Hindlimb muscle (tissue), 1 donor: Measurements from ENCODE around the gene PUS3. TPM values are rescaled to one million over a fixed set of nuclear protein-coding genes. Genes with fewer than 3 reads are reported as not detected.
"Not testable (repeated sequence)": the region's sequence is repeated elsewhere in the genome, so short reads cannot be mapped to it uniquely, and the experiment has no call there.

Source experiments
- DNase-seq: peaks from one replicate; pipeline ENCODE4 v3.0.0-alpha.2; 2013
- polyA plus RNA-seq: library from polyadenylated mRNA; unstranded; fragments of 120-200 nt; gene quantifications from one replicate; pipeline ENCODE4 v1.2.1, GENCODE V29; 2013; ENCODE audit not compliant: insufficient read length

Gene PUS3
- polyA plus RNA-seq, 1 donor = 8.9 TPM

DNA sequence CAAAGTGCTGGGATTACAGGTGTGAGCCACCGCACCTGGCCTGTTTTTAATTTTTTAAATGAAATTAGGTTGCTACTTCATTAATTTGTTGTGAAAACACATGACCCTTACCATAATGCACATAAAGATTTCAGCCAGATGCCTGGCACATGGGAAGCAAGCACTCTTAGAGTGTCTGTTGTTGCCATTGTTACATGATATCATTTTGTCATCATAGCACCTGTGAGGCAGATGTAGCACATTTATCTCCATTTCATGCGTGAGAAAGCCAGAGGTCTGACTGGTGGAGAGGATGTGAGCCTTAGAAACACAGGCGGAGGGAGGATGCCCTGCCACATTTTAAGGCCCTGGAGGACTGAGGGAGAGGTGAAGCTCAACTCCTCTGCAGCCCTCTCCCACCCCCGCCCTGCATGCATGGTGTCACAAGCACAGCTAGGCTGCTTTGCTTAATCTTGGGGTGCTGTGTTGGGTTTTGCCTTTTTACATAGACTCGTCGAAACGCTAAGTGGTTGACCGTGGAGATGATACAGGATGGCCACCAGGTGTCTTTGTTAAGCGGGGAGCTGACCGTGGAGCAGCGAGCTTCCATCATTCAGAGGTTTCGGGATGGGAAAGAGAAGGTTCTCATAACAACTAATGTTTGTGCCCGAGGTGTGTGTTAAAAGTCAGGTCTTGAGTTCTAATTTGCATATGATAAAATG lies 15.3 kb upstream of the PUS3 start:
- no peak for DNase-seq

DNA sequence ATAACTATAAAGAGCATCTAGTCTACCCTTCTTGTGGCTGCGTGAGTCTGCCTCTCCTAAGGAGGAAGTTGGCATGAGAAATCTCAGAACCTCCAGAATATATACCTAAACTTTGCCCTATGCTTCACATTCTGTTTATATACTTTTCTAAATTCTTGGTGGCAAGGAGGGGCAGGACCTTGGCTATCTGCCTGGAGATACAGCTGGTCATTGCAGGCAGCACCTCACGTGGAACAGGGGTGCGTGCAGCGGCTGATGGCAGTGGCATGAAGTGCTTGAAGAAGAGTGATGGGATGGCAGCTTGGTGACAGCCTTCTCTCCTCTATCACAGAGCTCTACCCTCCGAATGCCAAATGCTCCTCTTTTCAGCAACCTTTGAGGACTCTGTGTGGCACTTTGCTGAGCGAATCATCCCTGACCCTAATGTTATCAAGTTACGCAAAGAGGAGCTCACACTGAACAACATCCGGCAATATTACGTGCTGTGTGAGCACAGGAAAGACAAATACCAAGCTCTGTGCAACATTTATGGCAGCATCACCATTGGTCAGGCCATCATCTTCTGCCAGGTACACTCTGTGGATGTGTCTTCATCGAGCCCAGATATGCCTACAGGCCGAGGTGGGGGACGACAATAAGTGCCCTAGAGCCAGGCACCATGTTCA lies 13.8 kb upstream of the PUS3 start:
- no peak for DNase-seq

GRCh38 chr11:125914601-125915000 lies 11.6 kb upstream of the PUS3 start:
- not testable (repeated sequence) for DNase-seq

DNA sequence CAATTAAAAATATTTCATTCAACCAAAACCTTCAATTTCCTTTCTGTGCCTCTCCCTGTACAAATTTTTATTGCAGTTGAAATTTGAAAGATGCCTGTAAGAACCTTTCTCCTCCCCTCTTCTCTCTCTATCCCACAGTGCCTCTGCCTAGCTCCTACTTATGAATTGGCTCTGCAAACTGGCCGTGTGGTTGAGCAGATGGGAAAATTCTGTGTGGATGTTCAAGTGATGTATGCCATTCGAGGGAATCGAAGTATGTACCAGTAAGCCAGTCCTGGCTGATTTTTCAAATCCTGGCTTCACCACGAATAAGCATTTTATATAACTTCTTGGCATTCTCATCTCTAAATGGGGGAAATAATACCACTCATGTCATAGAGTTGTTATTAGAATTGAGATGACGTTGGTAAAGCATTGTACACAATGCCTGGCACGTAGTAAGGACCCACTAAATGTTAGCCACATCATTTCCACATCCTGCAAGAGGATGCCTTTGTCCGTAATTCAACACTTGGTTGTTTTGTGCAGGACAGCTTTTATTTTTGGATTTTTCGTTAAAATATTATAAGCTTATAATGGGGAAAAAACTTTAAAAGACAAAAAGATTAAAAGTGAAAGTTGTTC lies 7.3 kb upstream of the PUS3 start:
- DNase-seq = no peak

DNA sequence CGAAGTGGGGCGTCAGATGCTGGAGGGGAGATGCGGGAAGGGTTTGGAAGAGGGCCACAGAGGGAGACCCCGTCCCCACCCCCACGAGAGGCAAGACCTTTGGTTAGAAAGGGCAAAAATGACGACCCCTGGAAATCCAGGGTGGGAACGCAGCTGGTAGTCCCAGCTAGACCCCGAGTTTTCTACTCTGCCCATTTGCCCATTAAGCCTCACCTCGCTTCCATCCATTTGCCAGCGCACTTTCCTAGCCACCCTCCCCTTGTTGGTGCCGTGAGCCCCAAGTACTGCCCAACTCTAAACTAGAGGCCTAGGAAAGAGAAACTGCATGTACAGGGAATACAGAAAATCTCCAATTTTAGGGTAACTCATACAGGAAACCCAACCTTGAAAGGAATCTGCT lies 1.7 kb upstream of the PUS3 start:
- no peak for DNase-seq

DNA sequence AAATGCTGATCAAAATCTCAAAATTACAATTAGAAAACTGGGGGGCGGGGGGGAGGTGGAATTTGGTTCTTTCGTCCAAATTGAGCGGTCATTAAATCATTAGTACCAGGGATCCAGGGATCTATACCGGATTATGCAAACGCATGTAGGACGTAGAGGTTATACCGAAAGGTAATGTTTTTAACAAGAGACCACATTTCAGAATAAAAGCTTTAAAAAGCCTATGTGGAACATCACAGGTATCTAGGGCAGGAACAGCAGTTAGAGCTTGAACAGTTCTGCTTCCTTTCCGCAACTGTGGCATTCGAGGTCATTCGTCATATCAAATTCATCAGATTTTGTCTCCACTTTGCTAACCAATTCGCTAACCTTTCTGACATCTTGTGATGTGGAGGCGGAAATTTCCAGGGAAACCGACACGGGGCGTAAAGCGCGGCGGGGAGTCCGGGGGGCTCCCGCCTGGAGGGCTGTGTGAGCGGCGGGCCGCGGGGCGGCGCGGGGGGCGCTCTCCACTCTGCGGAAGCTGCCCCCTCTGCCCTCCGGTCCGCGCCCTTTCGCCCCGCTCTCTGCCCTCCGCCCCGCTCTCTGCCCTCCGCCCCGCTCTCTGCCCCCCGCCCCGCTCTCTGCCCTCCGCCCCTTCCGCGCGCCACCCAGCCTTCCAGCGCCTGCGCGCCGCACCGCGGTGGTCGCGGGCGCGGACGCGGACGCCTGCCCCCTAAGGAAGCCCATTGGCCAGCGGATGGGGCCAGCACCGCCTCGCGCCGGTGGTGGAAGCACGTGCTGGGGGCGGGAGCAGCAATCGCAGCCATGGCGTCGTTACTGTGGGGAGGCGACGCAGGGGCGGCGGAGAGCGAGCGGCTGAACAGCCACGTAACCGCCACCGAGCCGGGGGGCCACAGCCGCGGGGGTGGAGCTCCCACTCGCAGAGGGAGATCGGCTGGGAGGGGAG lies 979 bp upstream of the PUS3 start, which contains the start of gene DDX25:
TSS of gene DDX25 (plus strand) at position 798 of the 949 bp plus-strand sequence. CDS start at position 808, 10 bp downstream.
- no peak for DNase-seq

DNA sequence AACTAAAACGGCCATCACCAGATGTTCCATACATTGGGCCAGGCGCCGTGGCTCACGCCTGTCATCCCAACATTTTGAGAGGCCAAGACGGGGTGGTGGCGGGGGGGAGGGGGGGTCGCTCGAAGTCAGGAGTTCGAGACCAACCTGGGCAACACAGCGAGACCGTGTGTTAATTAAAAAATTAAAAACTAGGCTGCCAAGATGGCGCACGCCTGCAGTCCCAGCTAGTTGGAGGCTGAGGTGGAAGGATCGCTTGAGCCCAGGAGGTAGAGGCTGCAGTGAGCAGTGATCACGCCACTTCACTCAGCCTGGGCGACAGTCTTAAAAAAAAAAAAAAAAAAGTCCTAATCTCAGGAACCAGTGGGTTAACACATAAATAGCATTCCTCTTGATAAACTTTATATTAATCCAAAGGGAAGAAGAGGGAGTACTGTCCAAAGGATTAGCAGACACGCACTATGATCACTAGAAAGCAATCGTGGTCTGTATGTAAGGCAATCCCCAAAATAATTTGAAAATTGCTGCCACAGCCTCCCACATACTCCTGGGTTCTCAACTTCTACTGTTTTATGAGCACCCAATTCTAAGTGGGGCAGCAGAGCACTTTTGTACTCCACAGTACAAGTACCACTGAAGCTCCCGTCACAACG lies 604 bp downstream of the PUS3 start:
- no peak for DNase-seq

DNA sequence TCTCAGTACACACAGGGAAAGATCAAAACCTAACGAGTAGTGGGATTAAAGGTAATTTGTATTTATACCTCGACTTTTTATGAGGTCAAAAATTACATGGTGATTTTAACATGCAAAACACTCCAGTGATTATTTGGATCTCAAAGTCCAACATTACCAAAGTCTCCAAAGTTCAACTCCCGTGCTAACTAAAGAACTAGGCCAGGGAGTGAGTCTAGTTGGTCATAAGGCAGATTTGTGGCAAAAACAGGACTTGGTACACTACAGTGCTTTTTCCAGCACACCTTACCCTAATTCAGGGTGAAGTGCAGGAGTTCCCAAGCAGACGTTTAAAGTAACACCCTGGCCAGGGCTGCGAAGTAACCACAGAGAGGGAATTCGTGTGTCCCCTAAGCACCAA lies 1.1 kb downstream of the PUS3 start:
- DNase-seq = no peak

DNA sequence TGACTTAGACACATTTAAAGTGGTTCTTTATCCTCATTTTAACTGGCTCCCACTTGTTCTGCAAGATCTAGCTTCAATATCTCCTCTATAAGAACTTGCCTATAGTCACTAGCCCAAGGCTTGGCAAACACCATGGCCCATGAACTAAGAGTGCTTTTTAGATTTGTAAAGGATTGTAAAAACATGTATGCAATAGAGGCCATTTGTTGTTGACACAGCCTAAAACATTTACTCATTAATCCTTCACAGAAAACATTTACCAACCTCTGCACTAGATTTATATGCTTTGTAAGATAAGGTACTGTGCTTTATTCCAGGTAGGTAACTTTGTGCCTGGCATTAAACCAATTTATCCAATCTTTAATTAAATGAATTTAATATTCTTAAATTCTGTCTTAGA lies 10.0 kb downstream of the PUS3 start:
- DNase-seq = no peak

- no peak for DNase-seq
These were observed 10.9 kb downstream of the PUS3 start for GRCh38 chr11:125892071-125892470.

GRCh38 chr11:125890447-125891100 lies 12.4 kb downstream of the PUS3 start:
- DNase-seq = no peak

DNA sequence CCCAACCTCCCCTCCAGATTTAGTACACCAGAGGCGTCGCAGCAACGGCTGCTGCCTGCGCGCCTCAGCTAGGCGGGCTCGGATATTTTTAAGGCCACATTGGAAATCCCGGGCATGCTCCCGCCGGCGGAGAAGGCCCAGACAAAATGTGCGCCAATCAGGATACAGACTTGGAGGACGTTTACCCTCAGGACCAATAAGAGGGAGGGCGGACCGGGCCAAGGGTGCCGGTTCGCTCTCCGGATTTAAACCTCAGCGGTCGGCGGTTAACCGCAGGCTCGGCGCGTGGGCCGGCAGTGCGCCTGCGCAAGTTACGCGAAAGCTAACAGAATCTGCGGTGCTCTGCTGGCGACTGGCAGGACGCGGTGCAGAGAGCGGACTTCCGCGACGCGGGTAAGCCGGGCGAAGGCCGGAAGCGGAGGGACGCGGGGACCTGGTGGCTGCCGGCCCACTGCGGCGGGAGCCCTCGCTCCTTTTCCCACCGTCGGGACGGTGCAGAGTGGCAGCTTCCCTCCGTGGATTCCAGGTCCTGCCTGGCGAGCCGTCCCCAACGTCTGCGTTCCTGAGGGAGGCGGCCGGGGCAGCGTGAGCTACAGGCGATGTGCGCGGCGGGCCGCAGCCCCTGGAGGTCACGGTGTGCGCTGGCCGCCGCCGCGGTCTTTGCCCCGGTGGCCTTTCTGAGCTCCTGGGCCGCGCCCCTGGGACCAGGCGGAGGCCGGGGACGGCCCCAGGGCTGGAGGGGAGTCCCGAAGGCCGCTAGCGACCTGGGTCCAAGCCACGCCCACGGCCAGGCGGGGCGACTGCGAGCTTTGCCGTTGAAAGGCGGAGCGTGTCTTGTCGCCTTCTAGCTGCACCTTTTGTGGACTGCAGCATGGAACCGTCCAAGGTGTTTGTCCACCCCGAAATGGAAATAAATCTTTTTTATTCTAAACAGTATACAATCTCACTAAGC lies 15.4 kb downstream of the PUS3 start, which contains the start of gene HYLS1:
TSS of gene HYLS1 (plus strand) at position 296 of the 952 bp plus-strand sequence. CDS start 11,701 bp downstream, outside the sequence.
- peak; percentile 94 for DNase-seq

GRCh38 chr11:125886997-125887372 lies 16.0 kb downstream of the PUS3 start:
- DNase-seq = peak; percentile 39

DNA sequence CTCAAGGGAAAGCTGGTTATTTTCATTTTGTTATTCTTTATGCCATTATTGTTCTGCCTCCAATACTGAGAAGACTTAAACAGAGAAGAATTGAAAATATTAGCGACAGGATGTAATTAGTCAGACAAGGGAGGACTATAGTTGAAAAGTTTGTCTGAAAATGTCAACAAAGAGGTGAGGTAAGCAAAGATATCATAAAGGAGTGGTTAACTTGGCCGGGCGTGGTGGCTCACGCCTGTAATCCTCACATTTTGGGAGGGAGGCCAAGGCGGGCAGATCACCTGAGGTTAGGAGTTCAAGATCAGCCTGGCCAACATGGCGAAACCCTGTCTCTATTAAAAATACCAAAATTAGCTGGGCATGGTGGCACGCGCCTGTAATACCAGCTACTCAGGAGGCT lies 19.6 kb downstream of the PUS3 start:
- no peak for DNase-seq

DNA sequence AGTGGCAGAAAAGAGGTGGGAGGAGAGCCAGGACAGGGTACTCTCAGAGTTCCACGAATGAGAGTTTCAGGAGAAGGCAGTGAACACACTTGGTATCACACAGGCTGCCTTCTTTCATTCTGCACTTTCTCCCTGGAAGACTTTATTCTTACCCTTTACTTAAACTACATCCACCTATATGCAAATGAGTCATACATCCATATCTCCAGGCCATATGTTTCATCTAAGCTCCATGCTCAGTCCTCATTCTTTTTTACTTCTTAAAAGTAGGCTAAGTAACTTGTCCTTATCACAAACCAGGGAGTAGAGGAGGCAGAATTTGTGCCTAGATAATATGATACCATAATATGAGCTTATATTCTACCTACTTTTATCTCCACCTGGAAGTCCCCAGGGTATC lies 21.7 kb downstream of the PUS3 start:
- DNase-seq = no peak

- peak; percentile 50 for DNase-seq
These were observed 28.4 kb downstream of the PUS3 start for GRCh38 chr11:125874556-125875124.

- no peak for DNase-seq
These were observed 29.0 kb downstream of the PUS3 start for GRCh38 chr11:125873881-125874555.

GRCh38 chr11:125872138-125872491 lies 30.9 kb downstream of the PUS3 start:
- DNase-seq = no peak

DNA sequence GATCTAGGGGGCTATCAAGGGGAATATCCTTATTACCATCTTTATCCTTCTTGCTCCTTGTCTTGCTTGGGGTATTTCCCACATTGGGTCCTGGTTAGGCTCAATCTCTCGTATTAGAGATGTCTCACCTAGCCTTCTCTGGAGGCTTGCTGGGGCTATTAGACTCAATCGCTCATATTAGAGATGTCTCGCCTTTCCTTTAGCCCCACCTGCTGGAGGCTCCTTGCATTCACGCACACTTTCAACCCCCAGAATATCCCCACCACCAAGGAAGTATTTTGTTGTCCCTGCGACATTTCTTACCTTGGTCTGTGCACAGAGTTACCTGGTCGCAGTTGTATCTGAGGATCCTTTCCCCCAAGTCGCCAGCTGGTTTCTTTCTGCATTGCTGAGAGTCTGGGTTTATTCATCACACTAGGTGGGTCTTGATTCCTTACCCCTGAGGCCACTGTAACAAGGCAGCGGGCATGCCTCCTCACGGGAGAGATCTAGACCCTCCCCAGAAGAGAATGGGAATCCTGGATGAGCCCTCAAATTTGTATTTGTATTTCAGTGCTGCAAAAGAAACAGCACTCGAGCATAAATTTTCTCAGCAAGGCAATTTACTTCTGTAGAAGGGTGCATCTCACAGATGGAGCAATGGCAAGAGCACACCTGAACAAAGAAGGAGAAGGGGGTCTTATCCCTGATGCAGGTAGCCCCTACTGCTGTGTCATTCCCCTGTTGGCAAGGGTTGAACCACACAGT lies 31.4 kb downstream of the PUS3 start:
- no peak for DNase-seq
